Caco-2 (cell line): ENCODE data around the gene HSPA6. TPM values are rescaled to one million over a fixed set of nuclear protein-coding genes. Genes with fewer than 3 reads are reported as not detected.
"Not testable (repeated sequence)": the region's sequence is repeated elsewhere in the genome, so short reads cannot be mapped to it uniquely, and the experiment has no call there.

Experiments
- BruUV-seq: library from RNA; stranded (reverse); fragments of 400-500 nt; replicated peaks from 2 replicates; lab custom pipeline; 2021; lab: Mats Ljungman, UMichigan
- CTCF ChIA-PET: fragments of 300-600 bp; sonication (Branson Sonifier 250); formaldehyde crosslinking; loops from one replicate; lab custom pipeline; 2022; ENCODE audit warnings: antibody characterized with exemption; lab: Charles Lee
- POLR2A ChIA-PET: fragments of 300-600 bp; sonication (Branson Sonifier 250); formaldehyde crosslinking; loops from one replicate; lab custom pipeline; 2022; ENCODE audit warnings: antibody characterized with exemption; lab: Charles Lee
- DNase-seq, 2 experiments: peaks; one replicate each; pipeline versions ENCODE4 v3.0.0 to v3.0.0-alpha.2; 2020 to 2022
- H3K27me3 ChIP-seq: replicated peaks from 2 replicates; pipeline ENCODE4 v1.6.0; 2011; ENCODE audit warnings: low read length; ENCODE audit not compliant: control insufficient read depth, insufficient read depth
- H3K36me3 ChIP-seq: 2 replicates; pipeline ENCODE4 v1.5.1; 2011; ENCODE audit warnings: low read length; ENCODE audit not compliant: control insufficient read depth, insufficient read depth
- H3K4me1 ChIP-seq: fragments of 250-450 bp; sonication (Bioruptor Pico); 2 replicates; pipeline ENCODE4 v1.5.1; 2020; ENCODE audit warnings: mild to moderate bottlenecking
- H3K4me3 ChIP-seq: 2 replicates; pipeline ENCODE4 v1.5.1; 2011; ENCODE audit warnings: low read depth, mild to moderate bottlenecking, control low read depth, low read length
- H3K9me3 ChIP-seq: fragments of 250-450 bp; sonication (Bioruptor Pico); 2 replicates; pipeline ENCODE4 v1.5.1; 2020; ENCODE audit warnings: mild to moderate bottlenecking, moderate library complexity
- H3K27ac Mint-ChIP-seq: one replicate; pipeline ENCODE4 v1.8.0; 2022; ENCODE audit warnings: mixed read lengths; ENCODE audit not compliant: unreplicated experiment
- H3K27me3 Mint-ChIP-seq: one replicate; pipeline ENCODE4 v1.8.0; 2022; ENCODE audit warnings: mixed read lengths; ENCODE audit not compliant: insufficient read depth, unreplicated experiment
- H3K36me3 Mint-ChIP-seq: one replicate; pipeline ENCODE4 v1.8.0; 2022; ENCODE audit warnings: mild to moderate bottlenecking, mixed read lengths; ENCODE audit not compliant: insufficient read depth, unreplicated experiment
- H3K4me1 Mint-ChIP-seq: one replicate; pipeline ENCODE4 v1.8.0; 2022; ENCODE audit warnings: low read depth, mixed read lengths; ENCODE audit not compliant: unreplicated experiment
- H3K4me3 Mint-ChIP-seq: one replicate; pipeline ENCODE4 v1.8.0; 2022; ENCODE audit warnings: mild to moderate bottlenecking, moderate library complexity, mixed read lengths; ENCODE audit not compliant: unreplicated experiment
- H3K9me3 Mint-ChIP-seq: one replicate; pipeline ENCODE4 v1.8.0; 2022; ENCODE audit warnings: mixed read lengths; ENCODE audit not compliant: unreplicated experiment
- intact Hi-C: fragments of 100-400 bp; cut with micrococcal nuclease; formaldehyde crosslinking; loops from one replicate; pipeline ENCODE4 v1.10.0; 2022; ENCODE audit not compliant: unreplicated experiment
- total RNA-seq: library from RNA; stranded (reverse); gene quantifications from 2 replicates; pipeline ENCODE4 v1.2.3, GENCODE V29; 2022

HSPA6 gene
- total RNA-seq, 1 experiment from 2014 or later: 0.32 TPM

DNA sequence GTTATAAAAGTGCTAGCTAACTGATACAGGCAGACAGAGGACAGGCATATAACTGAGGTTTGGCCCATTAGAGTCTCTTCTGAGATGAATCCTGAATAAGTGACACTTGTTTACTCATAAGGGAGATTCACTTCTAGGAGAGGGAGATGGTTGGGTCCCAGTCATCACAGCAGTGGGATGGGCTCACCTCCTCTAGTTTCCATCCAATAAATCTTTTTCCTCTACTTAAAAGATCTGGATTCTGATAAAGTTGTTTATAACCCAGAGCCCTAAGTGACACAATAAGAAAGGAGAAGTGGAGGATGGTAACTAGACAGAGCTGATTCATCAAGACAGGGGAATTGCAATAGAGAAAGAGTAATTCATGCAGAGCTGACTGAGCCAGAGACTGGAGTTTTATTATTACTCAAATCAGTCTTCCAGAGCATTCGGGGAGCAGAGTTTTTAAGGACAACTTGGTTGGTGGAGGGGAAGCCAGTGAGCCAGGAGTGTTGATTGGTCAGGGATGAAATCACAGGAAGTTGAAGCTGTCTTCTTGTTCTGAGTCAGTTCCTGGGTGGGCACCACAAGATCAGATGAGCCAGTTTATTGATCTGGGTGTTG, 30.6 kb downstream of the HSPA6 start:
- H3K27ac Mint-ChIP-seq, BruUV-seq, H3K9me3 Mint-ChIP-seq, H3K4me1 Mint-ChIP-seq, H3K36me3 Mint-ChIP-seq, intact Hi-C loops, H3K27me3 Mint-ChIP-seq, DNase-seq, H3K4me3 Mint-ChIP-seq, CTCF ChIA-PET, H3K36me3 ChIP-seq, H3K4me3 ChIP-seq, H3K9me3 ChIP-seq, POLR2A ChIA-PET, H3K27me3 ChIP-seq, H3K4me1 ChIP-seq: not testable (repeated sequence)

DNA sequence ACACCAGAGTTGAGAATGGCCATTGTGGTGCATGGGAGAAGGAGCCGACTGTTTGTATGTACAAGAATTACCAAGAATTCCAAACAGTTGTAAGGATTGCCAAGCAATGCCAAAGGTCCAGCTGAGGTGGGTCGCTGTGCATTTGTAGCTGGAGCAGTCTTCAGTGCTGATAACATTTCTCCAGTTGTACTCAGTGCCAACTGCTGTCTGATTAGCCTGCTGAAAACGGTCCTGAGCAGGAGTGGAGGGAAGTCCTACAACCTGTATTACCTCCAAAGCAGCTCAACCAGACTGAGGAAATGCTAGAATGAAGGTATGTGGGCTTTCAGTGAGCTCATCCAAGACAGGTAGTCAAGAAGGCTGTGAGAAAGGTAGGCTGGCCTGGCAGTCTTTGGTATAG, 31.8 kb downstream of the HSPA6 start:
- H3K36me3 ChIP-seq, H3K36me3 Mint-ChIP-seq, CTCF ChIA-PET, H3K27ac Mint-ChIP-seq, H3K27me3 Mint-ChIP-seq, H3K4me3 ChIP-seq, POLR2A ChIA-PET, DNase-seq, H3K9me3 Mint-ChIP-seq, BruUV-seq, H3K9me3 ChIP-seq, intact Hi-C loops, H3K4me1 Mint-ChIP-seq, H3K4me1 ChIP-seq, H3K27me3 ChIP-seq, H3K4me3 Mint-ChIP-seq: not testable (repeated sequence)

DNA sequence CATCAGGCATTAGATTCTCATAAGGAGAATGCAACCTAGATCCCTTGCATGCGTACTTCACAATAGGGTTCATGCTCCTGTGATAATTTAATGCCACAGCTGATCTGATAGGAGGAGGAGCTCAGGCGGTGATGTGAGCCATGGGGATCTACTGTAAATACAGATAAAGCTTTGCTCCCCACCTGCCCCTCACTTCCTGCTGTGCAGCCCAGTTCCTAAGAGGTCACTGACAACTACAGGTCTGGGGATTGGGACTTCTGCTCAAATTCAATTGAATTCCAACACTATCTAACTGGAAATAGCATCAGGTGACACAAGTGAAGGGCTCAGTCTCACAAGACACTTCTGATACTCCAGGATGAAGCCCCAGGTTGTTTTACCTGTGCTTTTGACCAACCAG, 32.6 kb downstream of the HSPA6 start:
- H3K27ac Mint-ChIP-seq, H3K4me1 ChIP-seq, H3K4me3 ChIP-seq, H3K36me3 ChIP-seq, CTCF ChIA-PET, H3K4me1 Mint-ChIP-seq, DNase-seq, H3K9me3 ChIP-seq, POLR2A ChIA-PET, BruUV-seq, H3K27me3 ChIP-seq, H3K27me3 Mint-ChIP-seq, H3K4me3 Mint-ChIP-seq, intact Hi-C loops, H3K9me3 Mint-ChIP-seq, H3K36me3 Mint-ChIP-seq: not testable (repeated sequence)

DNA sequence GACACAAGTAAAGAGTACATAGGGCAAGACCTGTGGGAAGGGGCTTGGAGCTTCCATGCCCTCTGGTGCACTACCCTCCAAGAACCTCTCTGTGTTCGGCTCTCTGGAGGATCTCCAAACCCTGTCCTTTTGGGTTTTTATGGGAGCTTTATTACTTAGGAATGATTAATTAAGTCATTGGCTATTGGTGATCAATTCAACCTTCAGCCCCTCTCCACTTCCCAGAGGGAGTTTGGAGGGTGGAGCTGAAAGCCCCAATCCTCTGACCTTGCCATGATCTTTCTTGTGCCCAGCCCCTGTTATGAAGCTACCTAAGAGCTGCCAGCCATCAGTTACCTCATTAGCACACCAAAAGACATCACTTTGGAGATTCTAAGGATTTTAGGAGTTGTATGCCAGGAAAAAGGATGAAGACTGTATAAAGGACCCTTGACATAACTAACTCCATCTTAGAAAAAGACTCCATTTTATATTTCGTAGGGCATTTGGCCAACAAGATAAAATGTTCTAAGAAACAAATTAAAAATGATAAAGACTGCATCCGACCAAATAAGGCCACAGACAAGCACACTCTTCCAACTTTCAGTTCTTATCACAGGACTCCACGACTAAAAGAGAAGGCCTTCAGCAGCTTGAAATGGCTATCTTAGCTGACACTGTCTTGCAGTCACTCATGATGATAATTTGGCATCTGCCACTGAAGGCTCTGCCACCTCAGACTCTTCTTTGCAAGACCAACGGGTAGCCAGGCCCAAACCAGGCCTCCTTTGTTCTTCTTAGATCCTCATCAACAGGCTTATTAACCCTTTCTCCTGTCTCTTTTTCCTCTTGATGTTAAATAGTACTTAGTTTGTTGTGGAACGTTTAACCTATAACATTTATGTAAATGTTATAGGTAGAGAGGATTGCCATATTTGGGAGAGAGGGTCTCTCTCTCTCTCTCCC, 33.4 kb downstream of the HSPA6 start:
- BruUV-seq, POLR2A ChIA-PET, H3K4me3 Mint-ChIP-seq, CTCF ChIA-PET, H3K4me1 Mint-ChIP-seq, H3K27me3 ChIP-seq, H3K4me3 ChIP-seq, H3K9me3 Mint-ChIP-seq, DNase-seq, H3K27ac Mint-ChIP-seq, H3K36me3 ChIP-seq, intact Hi-C loops, H3K9me3 ChIP-seq, H3K36me3 Mint-ChIP-seq, H3K4me1 ChIP-seq, H3K27me3 Mint-ChIP-seq: not testable (repeated sequence)

DNA sequence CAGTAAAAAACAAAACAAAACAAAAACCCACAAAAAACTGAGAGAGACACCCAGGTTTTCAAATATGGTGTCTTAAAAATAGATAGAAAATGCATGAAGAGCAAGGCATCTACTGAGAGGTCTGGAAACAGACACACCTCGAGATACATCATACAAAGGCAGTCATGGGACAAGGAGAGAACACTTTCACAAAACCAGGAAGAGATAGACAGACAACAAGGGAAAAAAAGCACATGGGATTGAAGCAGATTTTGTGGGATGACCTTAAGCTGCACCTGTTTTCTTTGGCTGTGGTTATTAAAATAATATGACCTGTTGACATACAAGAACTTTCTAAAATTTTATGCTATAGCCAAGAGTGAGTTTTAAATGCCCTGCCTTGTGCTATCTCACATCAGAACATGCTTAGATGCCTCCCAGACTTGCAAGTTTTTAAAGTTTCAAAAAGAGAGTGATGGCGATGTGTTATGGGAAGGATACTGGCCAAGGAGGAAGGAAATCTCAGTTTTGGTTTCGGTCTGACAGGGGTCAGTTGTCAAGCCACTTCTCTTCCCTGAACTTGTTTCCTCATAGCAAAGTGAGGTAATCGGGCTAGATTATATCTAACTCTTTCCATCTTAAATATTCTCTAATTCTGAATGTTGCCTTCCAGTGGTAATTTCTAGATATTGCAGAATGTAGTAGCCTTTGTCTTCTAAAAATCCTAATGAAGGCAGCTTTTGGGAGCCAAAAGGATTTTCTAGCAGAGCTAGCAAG, 36.8 kb downstream of the HSPA6 start:
- H3K4me1 ChIP-seq, POLR2A ChIA-PET, CTCF ChIA-PET, DNase-seq, H3K27ac Mint-ChIP-seq, H3K36me3 ChIP-seq, H3K4me3 ChIP-seq, intact Hi-C loops, BruUV-seq, H3K9me3 Mint-ChIP-seq, H3K36me3 Mint-ChIP-seq, H3K27me3 ChIP-seq, H3K4me3 Mint-ChIP-seq, H3K9me3 ChIP-seq, H3K27me3 Mint-ChIP-seq, H3K4me1 Mint-ChIP-seq: not testable (repeated sequence)

DNA sequence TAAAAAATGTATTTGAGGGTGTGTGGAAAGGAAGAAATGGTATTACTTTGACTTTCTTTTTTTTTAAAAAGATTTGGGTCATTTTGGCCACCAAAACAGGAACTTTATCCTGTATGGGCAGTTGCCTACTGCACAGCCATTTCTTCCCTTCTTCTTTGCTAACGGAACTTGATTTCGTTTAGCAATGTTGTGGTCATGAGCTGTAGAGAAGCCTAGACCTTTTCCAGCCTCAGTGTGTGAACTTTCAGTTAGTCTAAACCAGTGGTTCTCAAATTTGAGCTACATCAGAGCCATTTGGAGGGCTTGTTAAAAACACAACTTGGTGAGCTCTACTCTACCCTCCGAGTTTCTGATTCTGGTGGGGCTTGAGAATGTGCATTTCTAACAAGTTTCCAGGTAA, 38.1 kb downstream of the HSPA6 start:
- H3K27ac Mint-ChIP-seq, POLR2A ChIA-PET, H3K4me1 ChIP-seq, H3K4me3 ChIP-seq, H3K4me1 Mint-ChIP-seq, H3K9me3 Mint-ChIP-seq, H3K27me3 ChIP-seq, H3K36me3 Mint-ChIP-seq, BruUV-seq, H3K4me3 Mint-ChIP-seq, DNase-seq, H3K9me3 ChIP-seq, intact Hi-C loops, CTCF ChIA-PET, H3K36me3 ChIP-seq: not testable (repeated sequence)
- peaks cover 10% of the 10 kb centered on the region for H3K27me3 Mint-ChIP-seq
